Calu3 (cell line): ENCODE measurements around the gene PLXNA3. TPM values are rescaled to one million over a fixed set of nuclear protein-coding genes. Genes with fewer than 3 reads are reported as not detected.

Experiments used
- BruUV-seq: library from RNA; stranded (reverse); fragments of 400-500 nt; replicated peaks from 2 replicates; lab custom pipeline; 2021; lab: Mats Ljungman, UMichigan
- CTCF ChIA-PET: fragments of 300-600 bp; sonication (Branson Sonifier 250); formaldehyde crosslinking; loops from one replicate; lab custom pipeline; 2022; ENCODE audit warnings: antibody characterized with exemption; lab: Charles Lee
- DNase-seq: peaks from one replicate; pipeline ENCODE4 v3.0.0; 2022
- H3K27ac Mint-ChIP-seq: one replicate; pipeline ENCODE4 v1.8.0; 2022; ENCODE audit warnings: mixed read lengths; ENCODE audit not compliant: unreplicated experiment
- H3K27me3 Mint-ChIP-seq: one replicate; pipeline ENCODE4 v1.8.0; 2022; ENCODE audit warnings: mixed read lengths; ENCODE audit not compliant: unreplicated experiment
- H3K36me3 Mint-ChIP-seq: one replicate; pipeline ENCODE4 v1.8.0; 2022; ENCODE audit warnings: mild to moderate bottlenecking, moderate library complexity, mixed read lengths; ENCODE audit not compliant: insufficient read depth, unreplicated experiment
- H3K4me1 Mint-ChIP-seq: one replicate; pipeline ENCODE4 v1.8.0; 2022; ENCODE audit warnings: mild to moderate bottlenecking, low read depth, mixed read lengths; ENCODE audit not compliant: unreplicated experiment
- H3K4me3 Mint-ChIP-seq: one replicate; pipeline ENCODE4 v1.8.0; 2022; ENCODE audit warnings: mild to moderate bottlenecking, low read depth, moderate library complexity, mixed read lengths; ENCODE audit not compliant: unreplicated experiment
- H3K9me3 Mint-ChIP-seq: one replicate; pipeline ENCODE4 v1.8.0; 2022; ENCODE audit warnings: low read depth, mixed read lengths; ENCODE audit not compliant: unreplicated experiment
- intact Hi-C: fragments of 100-400 bp; cut with micrococcal nuclease; formaldehyde crosslinking; loops from one replicate; pipeline ENCODE4 v1.10.0; 2022; ENCODE audit not compliant: unreplicated experiment
- total RNA-seq: library from RNA; stranded (reverse); gene quantifications from 2 replicates; pipeline ENCODE4 v1.2.3, GENCODE V29; 2022
- TF ChIP-seq, protein P1 (sequence below): fragments of 200-600 bp; IDR thresholded peaks from one replicate; pipeline ENCODE4 v1.8.0; 2022; ENCODE audit warnings: antibody characterized with exemption; ENCODE audit not compliant: unreplicated experiment

The PLXNA3 gene
- total RNA-seq, 1 experiment from 2014 or later, result 82.6 TPM

DNA sequence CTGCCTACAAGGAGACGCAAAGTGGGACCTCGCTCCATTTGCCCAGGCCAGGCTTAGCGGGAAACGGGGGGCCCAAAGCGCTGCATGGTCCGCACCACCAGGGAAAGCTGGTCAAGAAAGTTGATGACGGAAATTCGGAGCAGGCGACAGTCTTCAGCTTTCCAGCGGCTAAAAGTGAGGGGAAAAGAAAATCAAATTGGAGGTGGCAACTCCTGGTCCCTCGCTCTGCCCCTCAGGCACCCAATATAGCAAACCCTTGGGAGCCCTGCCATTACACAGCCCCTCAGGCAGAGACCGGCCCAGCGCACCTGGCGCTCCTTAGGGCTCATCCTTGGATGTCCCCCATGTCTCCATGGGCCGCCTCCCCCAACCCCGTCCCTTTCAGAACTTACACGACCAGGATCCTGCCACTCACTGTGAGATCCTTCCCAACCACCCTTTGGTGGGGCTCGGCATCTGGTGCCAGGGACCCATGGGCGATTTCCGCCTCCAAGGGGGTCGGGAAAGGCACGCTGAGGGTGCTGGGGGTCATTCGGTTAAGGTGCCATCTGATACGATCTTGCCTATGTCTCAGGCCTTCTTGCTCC lies 19.9 kb downstream of the PLXNA3 start:
- H3K27ac Mint-ChIP-seq, result no peak overlapping the region
- TSS peak; percentile 91 for BruUV-seq
- intact Hi-C loops, result no loop called here
- DNase-seq, result no peak
- H3K36me3 Mint-ChIP-seq, result peaks cover 44% of the 10 kb centered on the region
- H3K9me3 Mint-ChIP-seq, result no peaks in the 10 kb centered on the region
- no peaks in the 10 kb centered on the region for H3K4me1 Mint-ChIP-seq
- TF ChIP-seq, protein P1, sequence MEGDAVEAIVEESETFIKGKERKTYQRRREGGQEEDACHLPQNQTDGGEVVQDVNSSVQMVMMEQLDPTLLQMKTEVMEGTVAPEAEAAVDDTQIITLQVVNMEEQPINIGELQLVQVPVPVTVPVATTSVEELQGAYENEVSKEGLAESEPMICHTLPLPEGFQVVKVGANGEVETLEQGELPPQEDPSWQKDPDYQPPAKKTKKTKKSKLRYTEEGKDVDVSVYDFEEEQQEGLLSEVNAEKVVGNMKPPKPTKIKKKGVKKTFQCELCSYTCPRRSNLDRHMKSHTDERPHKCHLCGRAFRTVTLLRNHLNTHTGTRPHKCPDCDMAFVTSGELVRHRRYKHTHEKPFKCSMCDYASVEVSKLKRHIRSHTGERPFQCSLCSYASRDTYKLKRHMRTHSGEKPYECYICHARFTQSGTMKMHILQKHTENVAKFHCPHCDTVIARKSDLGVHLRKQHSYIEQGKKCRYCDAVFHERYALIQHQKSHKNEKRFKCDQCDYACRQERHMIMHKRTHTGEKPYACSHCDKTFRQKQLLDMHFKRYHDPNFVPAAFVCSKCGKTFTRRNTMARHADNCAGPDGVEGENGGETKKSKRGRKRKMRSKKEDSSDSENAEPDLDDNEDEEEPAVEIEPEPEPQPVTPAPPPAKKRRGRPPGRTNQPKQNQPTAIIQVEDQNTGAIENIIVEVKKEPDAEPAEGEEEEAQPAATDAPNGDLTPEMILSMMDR, result no peak
- no peaks in the 10 kb centered on the region for H3K27me3 Mint-ChIP-seq
- CTCF ChIA-PET, result interaction anchor here (0.5 to 0.7 kb wide), 2 partner anchors 17 to 155 kb away, joined by 3 to 4 read pairs; no protein-coding TSS in a partner anchor
- peak overlapping the region; percentile 74 for H3K4me3 Mint-ChIP-seq

DNA sequence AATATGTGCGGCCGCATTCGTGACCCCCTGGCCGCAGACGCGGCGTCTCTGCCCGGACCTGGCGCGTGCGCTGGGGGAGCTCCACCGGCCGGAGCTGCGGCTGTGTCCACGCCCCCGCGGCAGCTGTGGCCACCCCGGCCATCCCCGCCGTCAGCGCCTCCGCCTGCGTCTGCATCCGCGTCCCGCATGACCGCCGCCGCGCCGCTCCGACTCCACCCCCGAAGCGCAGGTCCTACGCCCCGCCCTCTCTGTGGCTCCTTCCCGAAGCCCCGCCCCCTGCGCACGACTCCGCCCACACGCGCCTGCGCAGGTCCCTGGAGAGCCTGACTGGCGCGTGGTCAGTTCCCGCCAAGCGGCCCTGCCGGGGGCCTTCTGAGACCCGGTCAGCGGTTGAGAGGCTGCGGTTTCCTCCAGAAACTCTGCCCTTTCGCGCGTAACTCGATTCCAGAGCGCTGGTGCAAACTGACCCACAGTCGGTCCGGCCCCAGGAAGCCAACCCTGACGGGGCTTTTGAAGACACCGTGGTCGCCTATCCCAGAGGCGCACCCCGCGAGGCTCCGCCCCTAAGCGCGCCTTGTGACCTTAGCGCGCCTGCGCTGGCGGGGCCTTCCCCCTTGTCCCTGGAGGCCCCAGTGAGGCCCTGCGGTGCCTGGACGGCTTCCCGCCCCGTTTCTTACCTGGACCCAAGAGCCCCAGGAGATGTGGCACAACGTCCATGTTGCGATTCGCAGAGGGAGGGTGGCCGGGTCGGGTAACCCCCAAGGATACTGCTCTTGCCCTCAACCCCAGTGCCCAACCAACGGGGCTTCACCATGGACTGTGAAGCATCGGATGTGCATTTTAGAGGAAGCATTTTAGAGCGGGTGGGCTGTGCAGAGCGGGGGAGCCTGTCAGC lies 20.9 kb downstream of the PLXNA3 start, which contains the start of gene LAGE3:
TSS of gene LAGE3 (minus strand) at position 554 of the 895 bp plus-strand sequence. CDS start at position 188, 366 bp downstream.
- TF ChIP-seq, protein P1, result no peak
- no TSS peak for BruUV-seq
- Mint-ChIP-seq H3K9me3 (no peaks in the 10 kb centered on the region), H3K36me3 (peaks cover 51% of the 10 kb centered on the region), H3K4me1 (no peaks in the 10 kb centered on the region), H3K4me3 (peak within 1 kb of the TSS; percentile 74), H3K27me3 (no peaks in the 10 kb centered on the region), H3K27ac (peak within 1 kb of the TSS; percentile 66)
- intact Hi-C loops, result no loop called here
- DNase-seq, result peak; percentile 98
- CTCF ChIA-PET, result no interaction called here

DNA sequence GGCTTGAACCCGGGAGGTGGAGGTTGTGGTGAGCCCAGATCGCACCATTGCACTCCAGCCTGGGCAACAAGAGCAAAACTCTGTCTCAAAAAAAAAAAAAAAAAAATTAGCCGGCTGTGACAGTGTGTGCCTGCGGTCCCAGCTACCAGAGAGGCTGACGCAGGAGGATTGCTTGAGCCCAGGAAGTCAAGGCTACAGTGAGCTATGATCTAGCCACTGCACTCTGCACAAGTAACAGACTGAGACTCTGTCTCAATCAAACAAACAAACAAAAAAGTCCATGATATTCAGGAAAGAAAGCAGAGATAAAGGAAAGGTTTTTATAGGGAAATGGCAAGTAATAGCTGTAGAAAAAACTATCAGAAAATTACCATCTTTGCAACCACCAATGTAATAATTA lies 23.1 kb downstream of the PLXNA3 start:
- BruUV-seq, result no TSS peak
- no peak for DNase-seq
- Mint-ChIP-seq H3K27me3 (no peaks in the 10 kb centered on the region), H3K9me3 (no peaks in the 10 kb centered on the region), H3K4me1 (no peaks in the 10 kb centered on the region), H3K36me3 (peaks cover 53% of the 10 kb centered on the region), H3K4me3 (no peak overlapping the region), H3K27ac (no peak overlapping the region)
- CTCF ChIA-PET, result no interaction called here
- TF ChIP-seq, protein P1, result no peak
- intact Hi-C loops, result no loop called here

DNA sequence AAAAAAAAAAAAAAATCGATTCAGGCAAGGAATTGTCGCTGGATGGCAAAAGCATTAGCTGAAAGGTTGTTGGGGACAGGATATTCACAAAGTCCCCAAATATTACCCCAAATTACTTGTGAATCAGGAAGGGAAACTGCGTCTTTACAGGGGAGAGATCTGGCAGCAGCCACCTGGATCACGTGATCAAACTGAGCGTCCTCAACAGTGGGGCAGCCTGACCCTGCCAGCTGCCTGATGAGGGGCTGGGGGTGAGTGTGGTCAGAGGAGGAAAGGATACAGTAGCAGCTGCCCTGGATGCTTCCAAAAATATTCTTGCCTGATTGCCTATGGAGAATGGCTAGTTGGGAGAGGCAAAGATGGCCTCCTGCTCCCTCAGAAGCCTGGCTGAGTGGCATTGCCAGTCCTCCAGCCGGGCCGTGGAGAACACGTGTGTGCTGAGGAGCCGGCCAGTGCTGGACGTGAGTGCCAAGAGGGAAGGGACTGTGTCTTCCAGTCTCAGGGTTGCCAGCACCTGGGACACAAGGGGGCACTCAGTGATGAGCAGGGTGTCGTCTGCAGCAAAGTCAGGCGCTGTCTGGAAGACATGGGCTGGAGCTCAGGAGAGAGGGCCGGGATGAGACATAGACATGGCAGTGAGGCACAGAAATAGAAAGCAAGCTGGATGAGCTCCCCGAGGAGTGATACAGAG lies 24.0 kb downstream of the PLXNA3 start:
- H3K4me1 Mint-ChIP-seq, result no peaks in the 10 kb centered on the region
- no TSS peak for BruUV-seq
- no peaks in the 10 kb centered on the region for H3K27me3 Mint-ChIP-seq
- intact Hi-C loops, result no loop called here
- TF ChIP-seq, protein P1, result no peak
- no peak for DNase-seq
- H3K36me3 Mint-ChIP-seq, result peaks cover 53% of the 10 kb centered on the region
- no peak overlapping the region for H3K4me3 Mint-ChIP-seq
- CTCF ChIA-PET, result no interaction called here
- no peaks in the 10 kb centered on the region for H3K9me3 Mint-ChIP-seq
- no peak overlapping the region for H3K27ac Mint-ChIP-seq
